HG03460 (cell line): ENCODE measurements around the gene TMX4.
A peak's percentile ranks its signal among the peaks of the same experiment; 100 is the strongest.

ENCODE experiments used
- ATAC-seq: cut with Tn5 transposase; IDR thresholded peaks from one replicate; pipeline ENCODE4 v1.9.1; 2021; ENCODE audit not compliant: unreplicated experiment

TMX4 gene

DNA sequence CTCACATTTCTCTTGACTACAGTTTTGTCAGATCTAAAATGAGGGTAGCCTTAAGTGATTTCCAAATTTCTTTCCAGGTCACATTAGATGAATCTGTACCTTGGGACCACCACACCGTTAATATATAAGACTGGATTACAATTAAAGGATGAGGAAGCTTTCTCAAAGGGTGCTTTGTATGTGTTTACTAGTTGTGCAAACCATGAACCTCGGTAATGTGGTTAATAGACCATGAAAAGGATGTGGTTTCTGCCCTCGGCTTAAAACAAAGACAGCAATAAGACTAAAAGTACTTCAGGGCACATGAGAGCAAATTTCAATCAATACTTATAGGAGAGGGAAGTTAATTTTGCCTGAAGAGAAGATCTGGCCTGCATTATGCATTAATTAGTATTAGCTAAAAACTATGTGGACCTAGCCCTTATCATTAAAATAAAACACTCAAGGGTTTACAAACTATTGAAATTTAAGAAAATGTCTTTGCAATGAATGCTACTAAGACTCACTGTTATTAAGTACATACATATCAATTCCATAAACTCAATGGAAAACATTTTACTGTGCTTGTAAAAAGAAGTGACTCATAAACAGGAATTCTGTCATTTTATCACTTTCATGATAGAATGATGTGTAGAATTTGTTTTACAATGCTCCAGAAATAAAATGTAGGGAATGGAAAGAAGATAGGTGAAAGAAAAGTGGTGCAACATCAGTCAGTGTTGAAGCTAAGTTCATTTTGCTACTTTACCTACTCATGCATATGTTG lies 936 bp upstream of the TMX4 start:
- peak; percentile 44 for ATAC-seq

- ATAC-seq, result no peak
Measured at GRCh38 chr20:8019998-8020247, 362 bp upstream of the TMX4 start.

DNA sequence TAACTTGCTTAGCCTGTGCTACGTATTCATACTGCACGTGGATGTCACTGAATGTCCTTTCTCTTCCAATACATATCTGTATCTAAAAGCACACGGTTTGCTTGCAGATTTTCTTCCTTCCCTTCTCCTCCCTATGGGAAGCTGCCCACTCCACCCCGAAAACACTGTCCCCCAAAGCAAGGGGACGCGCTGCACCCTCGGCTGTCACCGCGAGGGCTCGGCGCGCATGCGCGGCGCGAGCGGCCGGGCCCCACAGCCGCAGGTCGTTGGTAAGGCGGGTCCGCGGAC lies 659 bp downstream of the TMX4 start:
- peak; percentile 52 for ATAC-seq

DNA sequence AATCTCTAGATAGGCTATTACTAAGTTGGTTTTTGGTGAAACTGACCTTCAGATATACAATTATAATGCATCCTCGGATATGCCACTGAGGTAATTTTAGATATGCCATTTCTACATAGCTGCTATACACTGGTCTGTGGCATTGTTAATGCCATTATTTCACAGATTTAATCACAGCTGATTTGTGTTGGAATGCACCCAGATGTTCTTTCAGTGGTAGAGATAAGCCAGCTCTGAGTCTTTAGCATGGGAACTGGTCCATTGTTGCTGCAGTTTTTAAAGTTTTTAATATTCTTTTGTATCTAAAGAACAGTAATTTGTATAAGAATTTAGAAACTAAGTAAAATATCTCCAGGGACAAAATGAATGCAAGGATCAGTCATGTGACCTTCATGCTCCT lies 6.8 kb downstream of the TMX4 start:
- ATAC-seq, result no peak

DNA sequence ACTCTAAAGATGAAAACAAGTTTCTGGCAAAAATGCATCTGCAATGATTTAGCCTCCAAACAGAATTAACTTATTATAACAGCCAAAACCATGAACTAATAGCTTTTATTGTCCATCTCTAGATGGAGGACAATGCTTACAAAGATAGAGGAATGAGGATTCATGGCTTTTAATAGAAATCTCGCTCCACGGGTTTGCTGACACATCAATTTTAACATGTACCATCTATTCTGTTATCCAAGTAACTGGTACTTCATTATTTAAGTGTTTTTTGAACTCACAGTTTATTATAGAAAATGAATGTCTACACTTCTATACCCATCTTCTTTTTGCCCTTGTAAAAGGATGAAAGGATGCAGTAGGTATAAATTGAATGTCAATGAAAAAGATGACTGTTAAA lies 10.8 kb downstream of the TMX4 start:
- ATAC-seq, result no peak

DNA sequence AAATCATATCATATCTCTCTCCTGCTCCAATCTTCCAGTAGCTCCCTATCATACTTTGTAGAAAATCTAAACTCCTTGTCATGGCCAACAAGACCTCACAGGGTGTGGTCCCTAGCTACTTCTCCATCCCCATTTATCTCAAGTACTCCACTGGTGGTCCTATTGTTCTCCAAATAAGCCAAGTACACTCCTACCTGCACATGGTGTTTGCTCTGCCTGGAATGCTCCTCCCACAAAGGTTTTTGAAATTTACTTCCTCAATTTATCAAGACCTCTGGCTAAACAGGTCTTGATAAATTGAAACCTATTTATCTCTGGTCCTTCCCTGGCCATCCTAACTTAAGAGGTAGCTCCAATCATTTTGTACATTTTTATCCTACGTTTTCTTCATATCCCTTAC lies 12.1 kb downstream of the TMX4 start:
- no peak for ATAC-seq

- ATAC-seq, result no peak
Measured at GRCh38 chr20:8005575-8006366, 13.8 kb downstream of the TMX4 start.

- no peak for ATAC-seq
Measured at GRCh38 chr20:8005033-8005432, 14.5 kb downstream of the TMX4 start.

- ATAC-seq, result no peak
Measured at GRCh38 chr20:8002056-8002455, 17.5 kb downstream of the TMX4 start.

- no peak for ATAC-seq
Measured at GRCh38 chr20:8000796-8001195, 18.8 kb downstream of the TMX4 start.

GRCh38 chr20:7996898-7997297 lies 22.7 kb downstream of the TMX4 start:
- no peak for ATAC-seq

- ATAC-seq, result no peak
Measured at GRCh38 chr20:7994809-7995208, 24.8 kb downstream of the TMX4 start.

- no peak for ATAC-seq
Measured at GRCh38 chr20:7993703-7994102, 25.9 kb downstream of the TMX4 start.

- no peak for ATAC-seq
Measured at GRCh38 chr20:7993238-7993637, 26.3 kb downstream of the TMX4 start.

DNA sequence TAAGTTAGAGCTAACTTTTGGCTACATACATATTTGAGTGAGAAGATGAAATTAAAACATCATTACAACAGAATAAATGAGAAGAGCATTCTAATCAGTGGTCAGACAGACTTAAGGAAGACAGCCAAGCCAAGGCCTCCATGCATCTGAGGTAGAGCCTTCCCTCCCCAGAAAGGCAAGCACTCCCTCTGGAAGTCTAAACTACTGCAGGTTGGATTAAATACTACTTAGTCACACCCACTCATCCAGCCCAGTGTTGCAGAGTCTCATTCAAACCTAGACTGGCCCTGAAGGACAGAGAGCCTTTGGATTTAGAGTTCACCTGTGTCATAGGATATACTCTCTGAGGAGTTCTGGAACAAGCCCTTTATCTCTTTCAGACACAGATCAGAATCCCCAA lies 29.2 kb downstream of the TMX4 start:
- no peak for ATAC-seq

GRCh38 chr20:7989379-7989778 lies 30.2 kb downstream of the TMX4 start:
- ATAC-seq, result no peak

DNA sequence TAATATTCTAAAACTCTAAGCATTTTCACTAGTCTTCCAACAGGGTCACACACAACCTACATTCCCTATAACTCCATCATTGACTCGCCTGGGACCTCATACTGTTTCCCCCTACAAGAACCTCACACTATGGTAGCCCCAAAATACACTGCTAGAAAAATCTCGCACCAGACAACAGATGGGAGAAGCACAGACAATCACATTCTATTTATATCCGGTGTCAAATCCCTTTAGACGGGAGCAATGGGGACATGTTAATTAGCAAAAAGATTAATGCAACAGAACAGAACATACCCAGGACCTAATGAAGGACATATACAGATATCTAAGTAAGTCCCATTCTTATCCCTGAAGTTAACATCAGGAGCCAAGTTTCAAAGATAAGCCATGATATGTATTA lies 33.6 kb downstream of the TMX4 start:
- ATAC-seq, result no peak

DNA sequence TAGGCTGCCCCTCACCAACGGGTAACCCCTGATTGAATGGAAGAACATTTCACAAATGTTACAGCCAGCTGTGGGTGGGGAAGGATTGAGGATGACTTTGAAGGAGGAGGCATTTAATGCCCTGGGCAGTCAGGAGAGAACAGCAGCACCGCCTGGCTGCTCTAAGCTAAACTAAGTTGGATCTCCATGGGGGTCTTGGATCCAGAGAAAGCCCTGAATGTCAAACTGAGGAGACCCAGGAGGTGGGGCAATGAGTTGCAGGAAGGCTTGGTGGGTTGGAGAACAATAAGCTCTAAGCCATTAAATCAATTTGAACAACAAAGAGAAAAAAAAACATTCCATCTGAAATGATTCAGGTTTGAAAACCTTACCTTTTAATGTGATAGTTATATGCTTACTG lies 35.4 kb downstream of the TMX4 start:
- ATAC-seq, result no peak

DNA sequence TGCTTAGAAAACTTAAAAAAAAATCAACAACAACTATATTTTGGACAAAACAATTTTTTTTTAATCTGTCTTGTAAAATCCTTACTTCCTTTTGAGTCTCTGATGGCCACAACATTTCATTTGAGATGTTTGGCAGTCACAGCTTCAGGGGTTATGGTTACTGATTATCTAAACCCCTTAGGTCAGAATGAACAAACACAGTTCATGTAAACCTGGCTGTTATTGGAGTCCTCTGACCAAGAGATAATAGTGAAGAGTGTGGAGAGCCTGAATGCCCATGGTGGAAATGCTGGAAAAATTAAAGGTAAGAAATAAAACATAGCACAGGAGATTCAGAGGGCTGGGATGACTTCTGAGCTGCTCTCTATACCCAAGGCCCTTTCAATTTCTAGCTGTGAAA lies 38.2 kb downstream of the TMX4 start:
- ATAC-seq, result peak; percentile 49

- peak; percentile 80 for ATAC-seq
Measured at GRCh38 chr20:7980332-7981046, 39.1 kb downstream of the TMX4 start.

- ATAC-seq, result no peak
Measured at GRCh38 chr20:7977709-7978108, 41.9 kb downstream of the TMX4 start.

GRCh38 chr20:7975851-7976414 lies 43.6 kb downstream of the TMX4 start:
- no peak for ATAC-seq
